SH-SY5Y (cell line): ENCODE measurements around the gene CORO2A.

Experiments used
- GATA2 ChIP-seq: IDR thresholded peaks from 2 replicates; pipeline ENCODE4 v1.6.1; 2011; ENCODE audit warnings: mild to moderate bottlenecking, low read depth, low read length
- GATA3 ChIP-seq: IDR thresholded peaks from 2 replicates; pipeline ENCODE4 v1.6.1; 2011; ENCODE audit warnings: low read depth, mild to moderate bottlenecking, low read length, moderate library complexity

GRCh38 chr9:98215821-98216220, 23.4 kb upstream of the CORO2A start:
- TF ChIP-seq GATA2 (no peak), GATA3 (no peak)
